ENCODE results near the gene CEACAM4.

The CEACAM4 gene

GRCh38 chr19:41589371-41589770, 37.5 kb downstream of the CEACAM4 start:
- no peak for TF ChIP-seq CTCF (IDR thresholded peaks at IDR 0.05)
- H3K4me3 ChIP-seq: no peak overlapping the region
- DNase-seq: no peak

GRCh38 chr19:41588497-41589209, 38.2 kb downstream of the CEACAM4 start:
- no peak for TF ChIP-seq CTCF (IDR thresholded peaks at IDR 0.05)
- no peak for DNase-seq
- H3K36me3 ChIP-seq: no peaks in the 10 kb centered on the region
- intact Hi-C loops (cut with DNase I; ENCODE audit: low total_unique reads): no loop called here
- H3K27me3 ChIP-seq: peaks cover 0 to 10% of the 10 kb centered on the region in 2 donors
- H3K4me1 ChIP-seq: no peaks in the 10 kb centered on the region
- H3K27ac ChIP-seq: no peak overlapping the region
- H3K4me3 ChIP-seq: no peak overlapping the region
- no peaks in the 10 kb centered on the region for H3K9me3 ChIP-seq

More at GRCh38 chr19:41589371-41589770, 37.5 kb downstream of the CEACAM4 start:
- H3K36me3 ChIP-seq: no peaks in the 10 kb centered on the region
- no peaks in the 10 kb centered on the region for H3K9me3 ChIP-seq
- no peak overlapping the region for H3K27ac ChIP-seq
- H3K27me3 ChIP-seq: peaks cover 0 to 10% of the 10 kb centered on the region in 2 donors
- intact Hi-C loops (cut with DNase I; ENCODE audit: low total_unique reads): no loop called here
- H3K4me1 ChIP-seq: no peaks in the 10 kb centered on the region

DNA sequence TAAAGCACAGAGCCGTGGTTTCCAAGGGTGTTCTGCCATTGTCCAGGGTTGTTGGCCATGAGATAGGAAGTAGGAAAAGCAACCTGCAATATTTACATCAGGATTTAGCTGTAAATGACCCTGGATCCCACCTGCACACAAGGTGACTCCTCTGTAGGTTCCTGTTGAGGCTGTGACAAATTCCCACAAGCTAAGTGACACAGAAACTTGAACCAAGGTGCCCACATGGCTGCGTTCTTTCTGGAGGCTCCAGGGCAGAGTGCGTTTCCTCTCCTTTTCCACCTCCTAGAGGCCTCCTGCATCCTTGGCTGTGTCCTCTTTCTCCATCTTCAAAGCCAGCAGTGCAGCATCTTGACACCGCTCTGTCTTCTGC, 39.0 kb downstream of the CEACAM4 start:
- Histone ChIP-seq H3K36me3 (no peaks in the 10 kb centered on the region), H3K4me3 (no peak overlapping the region), H3K4me1 (no peaks in the 10 kb centered on the region), H3K27me3 (peaks cover 0 to 10% of the 10 kb centered on the region in 2 donors), H3K27ac (no peak overlapping the region), H3K9me3 (no peaks in the 10 kb centered on the region)
- intact Hi-C loops (cut with DNase I; ENCODE audit: low total_unique reads): no loop called here
- no peak for TF ChIP-seq CTCF (IDR thresholded peaks at IDR 0.05)
- no peak for DNase-seq

- intact Hi-C loops (cut with DNase I; ENCODE audit: low total_unique reads): no loop called here
- no peak overlapping the region for H3K27ac ChIP-seq
- no peaks in the 10 kb centered on the region for H3K4me1 ChIP-seq
- H3K27me3 ChIP-seq: peaks cover 0 to 10% of the 10 kb centered on the region in 2 donors
- peaks cover 0 to 3% (median 0%) of the 10 kb centered on the region in 3 donors for H3K9me3 ChIP-seq
- DNase-seq: no peak
- no peak for TF ChIP-seq CTCF (IDR thresholded peaks at IDR 0.05)
- H3K4me3 ChIP-seq: no peak overlapping the region
- no peaks in the 10 kb centered on the region for H3K36me3 ChIP-seq
Observed at GRCh38 chr19:41587101-41587837, 39.6 kb downstream of the CEACAM4 start.

DNA sequence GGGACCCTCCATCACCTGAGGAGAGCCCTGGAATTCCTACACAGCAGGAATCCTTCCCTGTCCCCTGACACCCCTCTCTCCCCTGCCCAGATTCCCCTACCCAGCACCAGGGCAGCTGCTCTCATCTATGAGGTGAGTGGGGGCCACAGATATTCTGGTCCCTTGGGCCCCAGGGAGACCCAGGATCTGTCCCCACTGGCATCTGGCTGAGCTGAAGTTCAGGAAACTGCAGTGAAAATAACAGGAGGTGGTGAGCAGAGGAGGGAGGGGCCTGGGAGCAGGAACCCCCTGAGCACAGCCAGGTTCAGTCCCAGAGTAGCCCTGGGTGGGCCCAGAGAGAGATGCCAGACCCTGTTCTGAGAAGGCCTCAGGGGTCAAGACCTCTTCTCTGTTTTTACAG, 40.8 kb downstream of the CEACAM4 start:
- Histone ChIP-seq H3K36me3 (no peaks in the 10 kb centered on the region), H3K9me3 (peaks cover 0 to 5% (median 0%) of the 10 kb centered on the region in 3 donors), H3K4me1 (no peaks in the 10 kb centered on the region), H3K27ac (no peak overlapping the region), H3K27me3 (peaks cover 0 to 10% of the 10 kb centered on the region in 2 donors), H3K4me3 (no peak overlapping the region)
- no peak for TF ChIP-seq CTCF (IDR thresholded peaks at IDR 0.05)
- no peak for DNase-seq
- intact Hi-C loops (cut with DNase I; ENCODE audit: low total_unique reads): no loop called here
